ENCODE data around the gene SV2B.

The SV2B gene

GRCh38 chr15:91065505-91065904, 34.6 kb upstream of the SV2B start:
- no peak for DNase-seq (ENCODE audit: low read depth)
- no peak for TF ChIP-seq CTCF (conservative IDR thresholded peaks at IDR 0.05; ENCODE audit: control insufficient read depth, insufficient read depth, low read depth, low read length)

GRCh38 chr15:91067036-91067435, 33.0 kb upstream of the SV2B start:
- TF ChIP-seq CTCF (conservative IDR thresholded peaks at IDR 0.05; ENCODE audit: control insufficient read depth, insufficient read depth, low read depth, low read length): no peak
- peak; percentile 59 for DNase-seq (ENCODE audit: low read depth)
- H3K4me3 ChIP-seq (ENCODE audit: control insufficient read depth, low read depth, low read length): no peak overlapping the region

More at GRCh38 chr15:91065505-91065904, 34.6 kb upstream of the SV2B start:
- H3K4me3 ChIP-seq (ENCODE audit: control insufficient read depth, low read depth, low read length): no peak overlapping the region

GRCh38 chr15:91068436-91068835, 31.6 kb upstream of the SV2B start:
- no peak overlapping the region for H3K4me3 ChIP-seq (ENCODE audit: control insufficient read depth, low read depth, low read length)
- TF ChIP-seq CTCF (conservative IDR thresholded peaks at IDR 0.05; ENCODE audit: control insufficient read depth, insufficient read depth, low read depth, low read length): no peak
- DNase-seq (ENCODE audit: low read depth): no peak

GRCh38 chr15:91068966-91069365, 31.1 kb upstream of the SV2B start:
- peak; percentile 9 for TF ChIP-seq CTCF (conservative IDR thresholded peaks at IDR 0.05; ENCODE audit: control insufficient read depth, insufficient read depth, low read depth, low read length)
- no peak overlapping the region for H3K4me3 ChIP-seq (ENCODE audit: control insufficient read depth, low read depth, low read length)
- DNase-seq (ENCODE audit: low read depth): no peak

- TF ChIP-seq CTCF (conservative IDR thresholded peaks at IDR 0.05; ENCODE audit: control insufficient read depth, insufficient read depth, low read depth, low read length): no peak
- no peak for DNase-seq (ENCODE audit: low read depth)
- H3K4me3 ChIP-seq (ENCODE audit: control insufficient read depth, low read depth, low read length): no peak overlapping the region
Observed at GRCh38 chr15:91070872-91071271, 29.2 kb upstream of the SV2B start.

- no peak for TF ChIP-seq CTCF (conservative IDR thresholded peaks at IDR 0.05; ENCODE audit: control insufficient read depth, insufficient read depth, low read depth, low read length)
- H3K4me3 ChIP-seq (ENCODE audit: control insufficient read depth, low read depth, low read length): no peak overlapping the region
- no peak for DNase-seq (ENCODE audit: low read depth)
Observed at GRCh38 chr15:91072161-91072560, 27.9 kb upstream of the SV2B start.

GRCh38 chr15:91073077-91073476, 27.0 kb upstream of the SV2B start:
- H3K4me3 ChIP-seq (ENCODE audit: control insufficient read depth, low read depth, low read length): no peak overlapping the region
- no peak for TF ChIP-seq CTCF (conservative IDR thresholded peaks at IDR 0.05; ENCODE audit: control insufficient read depth, insufficient read depth, low read depth, low read length)
- no peak for DNase-seq (ENCODE audit: low read depth)

All from fibroblast of mammary gland (primary cell).